GM12878 (cell line): ENCODE data around the gene GPC3. TPM values are rescaled to one million over a fixed set of nuclear protein-coding genes. Genes with fewer than 3 reads are reported as not detected.

Experiments
- ATAC-seq: fragments of 200-7000 bp; cut with Tn5 transposase; 3 replicates; pipeline ENCODE4 v1.9.1; 2020; ENCODE audit warnings: mild to moderate bottlenecking, moderate library complexity
- BruUV-seq: library from RNA; stranded (reverse); fragments of 400-500 nt; replicated peaks from 2 replicates; lab custom pipeline; 2021; lab: Mats Ljungman, UMichigan
- CTCF ChIA-PET: fragments of 300-600 bp; sonication (Branson Sonifier 250); formaldehyde crosslinking; extraction: SDS; loops from one replicate; lab custom pipeline; 2021; ENCODE audit warnings: inconsistent platforms; lab: Yijun Ruan, JAX
- POLR2A ChIA-PET: fragments of 350-600 bp; formaldehyde crosslinking; extraction: SDS; loops from one replicate; lab custom pipeline; 2021; ENCODE audit warnings: inconsistent platforms; lab: Charles Lee
- RAD21 ChIA-PET: fragments of 300-600 bp; sonication (Branson Sonifier 250); formaldehyde crosslinking; loops from one replicate; lab custom pipeline; 2023; ENCODE audit warnings: antibody characterized with exemption; ENCODE audit not compliant: unreplicated experiment; lab: Charles Lee
- SMC1A ChIA-PET: fragments of 300-600 bp; sonication (Branson Sonifier 250); formaldehyde crosslinking; loops from one replicate; lab custom pipeline; 2023; ENCODE audit not compliant: unreplicated experiment, uncharacterized antibody; lab: Charles Lee
- DNase-seq: peaks from one replicate; pipeline ENCODE4 v3.0.0-alpha.2; 2011; ENCODE audit warnings: low read depth, low spot score
- FAIRE-seq: peaks from 3 replicates; lab custom pipeline; 2011; peaks lifted over from hg19 to GRCh38; lab: Jason Lieb, UNC
- H2AFZ ChIP-seq: 2 replicates; pipeline ENCODE4 v1.6.0; 2011; ENCODE audit warnings: low read depth, low read length, control low read depth; ENCODE audit not compliant: control insufficient read depth
- H3K27ac ChIP-seq: 2 replicates; pipeline ENCODE4 v1.5.1; 2011; ENCODE audit warnings: control low read depth; ENCODE audit not compliant: control insufficient read depth, insufficient read depth
- H3K27me3 ChIP-seq, 2 experiments: replicated peaks in 1 of 2; 2 replicates each; pipeline versions ENCODE4 v1.6.0 to v1.6.1; 2011; ENCODE audit warnings: low read length in 1 of 2; ENCODE audit not compliant: control insufficient read depth in 2 of 2, insufficient read depth in 2 of 2
- H3K36me3 ChIP-seq, 2 experiments: 2 replicates each; pipeline ENCODE4 v1.5.1; 2011; ENCODE audit warnings: low read length in 1 of 2; ENCODE audit not compliant: control insufficient read depth in 2 of 2, insufficient read depth in 2 of 2
- H3K4me1 ChIP-seq: 2 replicates; pipeline ENCODE4 v1.6.1; 2011; ENCODE audit warnings: mild to moderate bottlenecking, low read length, moderate library complexity, mixed read lengths; ENCODE audit not compliant: control insufficient read depth, insufficient read depth
- H3K4me2 ChIP-seq: 2 replicates; pipeline ENCODE4 v1.6.0; 2011; ENCODE audit warnings: control low read depth; ENCODE audit not compliant: control insufficient read depth, insufficient read depth
- H3K4me3 ChIP-seq: fragments of 200-600 bp; sonication (generic); 2 replicates; pipeline ENCODE4 v1.5.1; 2016
- H3K79me2 ChIP-seq: 2 replicates; pipeline ENCODE4 v1.6.0; 2011; ENCODE audit warnings: low read length; ENCODE audit not compliant: control insufficient read depth, insufficient read depth
- H3K9ac ChIP-seq: 2 replicates; pipeline ENCODE4 v1.8.0; 2011; ENCODE audit warnings: low read length, control low read depth, mixed read lengths; ENCODE audit not compliant: control insufficient read depth, insufficient read depth
- H3K9me3 ChIP-seq: replicated peaks from 3 replicates; pipeline ENCODE4 v1.5.1; 2011; ENCODE audit warnings: mild to moderate bottlenecking, low read length; ENCODE audit not compliant: control insufficient read depth, insufficient read depth
- H4K20me1 ChIP-seq: 2 replicates; pipeline ENCODE4 v1.6.0; 2011; ENCODE audit not compliant: control insufficient read depth, insufficient read depth
- BHLHE40 ChIP-seq, 2 experiments: fragments of 450-650 bp in 1 of 2; IDR thresholded peaks; 2 replicates each; pipeline ENCODE4 v1.6.1; 2011 to 2017; ENCODE audit warnings: low read depth in 2 of 2, borderline replicate concordance in 1 of 2, improper control_type of control experiment in 1 of 2, low read length in 1 of 2, mild to moderate bottlenecking in 1 of 2
- BMI1 ChIP-seq: fragments of 450-650 bp; IDR thresholded peaks from 2 replicates; pipeline ENCODE4 v1.6.1; 2016; ENCODE audit warnings: mild to moderate bottlenecking, moderate library complexity, borderline replicate concordance
- EED ChIP-seq: sonication (generic); IDR thresholded peaks from 2 replicates; pipeline ENCODE4 v1.6.1; 2016; ENCODE audit warnings: antibody characterized with exemption, low read depth
- IRF4 ChIP-seq: IDR thresholded peaks from 2 replicates; pipeline ENCODE4 v1.6.1; 2011; ENCODE audit warnings: low read depth, low read length
- JUNB ChIP-seq: IDR thresholded peaks from 2 replicates; pipeline ENCODE4 v1.6.1; 2016; ENCODE audit warnings: antibody characterized with exemption, mild to moderate bottlenecking
- KAT2A ChIP-seq: conservative IDR thresholded peaks from 2 replicates; pipeline ENCODE4 v1.6.1; 2011; ENCODE audit warnings: low read depth, low read length; ENCODE audit not compliant: control insufficient read depth
- MEF2A ChIP-seq: IDR thresholded peaks from 2 replicates; pipeline ENCODE4 v1.6.1; 2011; ENCODE audit warnings: low read depth, mild to moderate bottlenecking, low read length, moderate library complexity; ENCODE audit not compliant: insufficient read depth
- NRF1 ChIP-seq: conservative IDR thresholded peaks from 2 replicates; pipeline ENCODE4 v1.6.1; 2011; ENCODE audit warnings: mild to moderate bottlenecking, low read depth, low read length, improper control_type of control experiment
- SP1 ChIP-seq: IDR thresholded peaks from one replicate; pipeline ENCODE4 v1.6.1; 2011; ENCODE audit warnings: low read depth, low read length
- WGBS: methylation state at CpG from one replicate; pipeline ENCODE4 v1.1.6; 2016; ENCODE audit warnings: low lambda C conversion rate; ENCODE audit not compliant: insufficient replicate concordance, insufficient coverage; ENCODE audit errors: missing lambda C conversion rate; 5-methylcytosine and 5-hydroxymethylcytosine counted together
- in situ Hi-C: fragments of 300-500 bp; cut with MboI; formaldehyde crosslinking; loops from 9 replicates; pipeline ENCODE4 v1.14.3; 2018; ENCODE audit warnings: mixed read lengths
- intact Hi-C: fragments of 100-400 bp; cut with micrococcal nuclease; formaldehyde crosslinking; loops from one replicate; pipeline ENCODE4 v1.14.2; 2022; ENCODE audit not compliant: unreplicated experiment
- polyA plus RNA-seq, 11 experiments: library from polyadenylated mRNA; depleted of rRNA in 4 of 11; unstranded in 6 of 11; stranded (reverse) in 5 of 11; fragments of >200 nt; fragmentation: Nextera tagmentation in 4 of 11; fragmentation: Illumina TruSeq in 1 of 11; extraction: Ambion mirVana in 4 of 11; extraction: Trizol in 1 of 11; gene quantifications; 1 replicate in 1 of 11; 2 replicates in 10 of 11; pipeline versions ENCODE4 v1.2.1 to v1.2.3, GENCODE V29; 2011 to 2016; ENCODE audit warnings: inconsistent platforms in 2 of 11, missing spikeins in 2 of 11, low read depth in 1 of 11
- total RNA-seq, 4 experiments: library from RNA; depleted of rRNA in 3 of 4; stranded (reverse); fragments of >200 nt in 3 of 4; fragmentation: Illumina TruSeq in 1 of 4; extraction: Trizol in 1 of 4; gene quantifications; 2 replicates each; pipeline versions ENCODE4 v1.2.1 to v1.2.3, GENCODE V29; 2013 to 2021
- TF ChIP-seq, protein P1 (sequence below): fragments of 450-650 bp; IDR thresholded peaks from 2 replicates; pipeline ENCODE4 v1.6.1; 2017; ENCODE audit warnings: mild to moderate bottlenecking, low read depth, inconsistent platforms; ENCODE audit not compliant: poor library complexity, severe bottlenecking
- TF ChIP-seq, protein P2 (sequence below): fragments of 450-650 bp; IDR thresholded peaks from 2 replicates; pipeline ENCODE4 v1.6.1; 2018; ENCODE audit warnings: borderline replicate concordance, mild to moderate bottlenecking; ENCODE audit not compliant: partially characterized antibody

Gene GPC3
- total and polyA plus RNA-seq, 10 of the 15 experiments (the other 5 are each of a cell fraction or from before 2014, with no cell fraction given) = 0.09 to 0.82 TPM; not detected in 8

DNA sequence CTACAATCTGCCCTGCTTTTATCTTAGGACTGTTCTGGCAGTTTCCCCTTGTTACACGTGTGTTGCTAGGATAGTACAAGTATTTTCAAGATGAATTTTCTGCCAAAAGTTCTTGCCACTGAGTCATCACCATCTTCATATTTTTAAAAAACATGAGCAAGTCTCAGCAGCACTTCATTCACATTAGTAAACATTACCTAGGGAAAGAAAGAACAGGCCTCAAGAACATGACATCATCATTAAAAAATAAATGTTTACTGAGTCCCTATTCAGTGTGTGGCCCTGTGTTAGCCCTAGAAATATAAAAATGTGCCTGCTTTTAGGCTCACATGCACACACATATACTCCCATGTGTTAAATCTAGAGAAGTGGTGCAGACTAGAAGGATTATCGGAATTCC lies 18.7 kb upstream of the GPC3 start:
- Histone ChIP-seq H3K27ac (no peak overlapping the region), H3K4me3 (no peak overlapping the region), H4K20me1 (no peaks in the 10 kb centered on the region), H3K9me3 (no peaks in the 10 kb centered on the region), H3K4me2 (no peak overlapping the region), H3K36me3 (no peaks in the 10 kb centered on the region), H3K79me2 (no peaks in the 10 kb centered on the region), H3K4me1 (no peaks in the 10 kb centered on the region), H3K27me3 (no peaks in the 10 kb centered on the region), H2AFZ (no peak overlapping the region), H3K9ac (no peak overlapping the region)
- RAD21 ChIA-PET = no interaction called here
- in situ Hi-C loops = no loop called here
- intact Hi-C loops = no loop called here
- SMC1A ChIA-PET = no interaction called here
- WGBS = 45% methylated on average over 2 of the region's 2 CpGs
- FAIRE-seq = no peak
- POLR2A ChIA-PET = no interaction called here
- DNase-seq = no peak
- ATAC-seq = no peak
- CTCF ChIA-PET = no interaction called here
- TF ChIP-seq BMI1 (no peak), NRF1 (no peak), KAT2A (no peak)
- TF ChIP-seq, protein P1, sequence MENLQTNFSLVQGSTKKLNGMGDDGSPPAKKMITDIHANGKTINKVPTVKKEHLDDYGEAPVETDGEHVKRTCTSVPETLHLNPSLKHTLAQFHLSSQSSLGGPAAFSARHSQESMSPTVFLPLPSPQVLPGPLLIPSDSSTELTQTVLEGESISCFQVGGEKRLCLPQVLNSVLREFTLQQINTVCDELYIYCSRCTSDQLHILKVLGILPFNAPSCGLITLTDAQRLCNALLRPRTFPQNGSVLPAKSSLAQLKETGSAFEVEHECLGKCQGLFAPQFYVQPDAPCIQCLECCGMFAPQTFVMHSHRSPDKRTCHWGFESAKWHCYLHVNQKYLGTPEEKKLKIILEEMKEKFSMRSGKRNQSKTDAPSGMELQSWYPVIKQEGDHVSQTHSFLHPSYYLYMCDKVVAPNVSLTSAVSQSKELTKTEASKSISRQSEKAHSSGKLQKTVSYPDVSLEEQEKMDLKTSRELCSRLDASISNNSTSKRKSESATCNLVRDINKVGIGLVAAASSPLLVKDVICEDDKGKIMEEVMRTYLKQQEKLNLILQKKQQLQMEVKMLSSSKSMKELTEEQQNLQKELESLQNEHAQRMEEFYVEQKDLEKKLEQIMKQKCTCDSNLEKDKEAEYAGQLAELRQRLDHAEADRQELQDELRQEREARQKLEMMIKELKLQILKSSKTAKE = no peak
- TF ChIP-seq, all 136 proteins: peak for 0
- no TSS peak for BruUV-seq

DNA sequence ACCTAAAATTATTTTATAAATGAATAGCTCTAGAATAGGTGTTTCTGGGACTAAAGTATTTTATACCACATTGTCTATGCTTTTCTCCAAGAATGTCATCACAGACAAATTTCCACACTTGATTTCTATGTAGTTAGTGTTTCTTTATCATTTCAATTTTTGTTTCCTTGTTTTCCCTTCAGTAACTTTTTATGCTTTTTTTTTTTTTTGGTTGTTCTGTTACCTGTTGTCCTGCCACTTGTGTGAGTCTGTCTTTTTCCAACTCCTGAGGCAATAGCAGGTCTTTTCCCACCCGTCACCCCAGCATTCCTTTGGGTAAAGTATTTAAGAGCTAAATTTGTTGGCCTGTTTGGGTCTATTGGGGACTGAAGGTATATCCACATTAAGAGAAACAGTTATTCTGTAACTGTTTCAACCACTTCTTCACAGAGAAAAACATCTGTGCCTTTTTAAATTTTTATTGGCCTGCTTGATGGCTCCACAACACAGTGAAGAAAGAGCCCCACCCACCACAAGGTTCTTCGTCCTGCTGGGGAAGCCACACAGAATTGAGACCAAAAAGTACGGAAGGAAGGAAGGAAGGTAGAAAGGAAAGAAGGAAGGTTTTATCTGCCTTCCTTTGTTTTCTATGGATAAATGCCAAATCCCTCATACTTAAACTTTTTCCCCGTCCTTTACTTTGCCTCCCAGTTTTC lies 17.7 kb upstream of the GPC3 start:
- ChIA-PET RAD21 (no interaction called here), SMC1A (interaction anchor here (0.6 kb wide), 1 partner anchor 36 kb away, joined by 3 read pairs; no protein-coding TSS in a partner anchor), POLR2A (no interaction called here), CTCF (no interaction called here)
- intact Hi-C loops = no loop called here
- FAIRE-seq (no peak), ATAC-seq (no peak), DNase-seq (no peak)
- Histone ChIP-seq H4K20me1 (no peaks in the 10 kb centered on the region), H3K4me2 (no peak overlapping the region), H3K4me1 (no peaks in the 10 kb centered on the region), H3K4me3 (no peak overlapping the region), H3K27me3 (no peaks in the 10 kb centered on the region), H3K36me3 (no peaks in the 10 kb centered on the region), H3K27ac (no peak overlapping the region), H3K9me3 (no peaks in the 10 kb centered on the region), H3K9ac (no peak overlapping the region), H3K79me2 (no peaks in the 10 kb centered on the region), H2AFZ (no peak overlapping the region)
- no TSS peak for BruUV-seq
- in situ Hi-C loops = no loop called here
- WGBS = 7% methylated on average over 4 of the region's 4 CpGs
- TF ChIP-seq SP1 = no peak
- TF ChIP-seq BHLHE40 (IDR thresholded peaks at IDR 0.05; ENCODE audit: borderline replicate concordance in 1 of 2, low read depth in 2 of 2, low read length in 1 of 2) = no peak
- TF ChIP-seq, protein P2, sequence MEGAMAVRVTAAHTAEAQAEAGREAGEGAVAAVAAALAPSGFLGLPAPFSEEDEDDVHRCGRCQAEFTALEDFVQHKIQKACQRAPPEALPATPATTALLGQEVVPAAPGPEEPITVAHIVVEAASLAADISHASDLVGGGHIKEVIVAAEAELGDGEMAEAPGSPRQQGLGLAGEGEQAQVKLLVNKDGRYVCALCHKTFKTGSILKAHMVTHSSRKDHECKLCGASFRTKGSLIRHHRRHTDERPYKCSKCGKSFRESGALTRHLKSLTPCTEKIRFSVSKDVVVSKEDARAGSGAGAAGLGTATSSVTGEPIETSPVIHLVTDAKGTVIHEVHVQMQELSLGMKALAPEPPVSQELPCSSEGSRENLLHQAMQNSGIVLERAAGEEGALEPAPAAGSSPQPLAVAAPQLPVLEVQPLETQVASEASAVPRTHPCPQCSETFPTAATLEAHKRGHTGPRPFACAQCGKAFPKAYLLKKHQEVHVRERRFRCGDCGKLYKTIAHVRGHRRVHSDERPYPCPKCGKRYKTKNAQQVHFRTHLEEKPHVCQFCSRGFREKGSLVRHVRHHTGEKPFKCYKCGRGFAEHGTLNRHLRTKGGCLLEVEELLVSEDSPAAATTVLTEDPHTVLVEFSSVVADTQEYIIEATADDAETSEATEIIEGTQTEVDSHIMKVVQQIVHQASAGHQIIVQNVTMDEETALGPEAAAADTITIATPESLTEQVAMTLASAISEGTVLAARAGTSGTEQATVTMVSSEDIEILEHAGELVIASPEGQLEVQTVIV = no peak
- no peak for TF ChIP-seq BMI1
- no peak for TF ChIP-seq NRF1
- no peak for TF ChIP-seq JUNB
- no peak for TF ChIP-seq IRF4
- no peak for TF ChIP-seq EED
- no peak for TF ChIP-seq MEF2A
